ENCODE data around the gene CREB3.

GRCh38 chr9:35686222-35687203, 46.0 kb upstream of the CREB3 start:
- TF ChIP-seq NR2C2 (CRISPR knock-in tag; IDR thresholded peaks at IDR 0.05) (no peak), NR2C2 (tag; IDR thresholded peaks at IDR 0.05) (no peak), DPF2 (IDR thresholded peaks at IDR 0.05) (no peak), EZH2 (IDR thresholded peaks at IDR 0.05; ENCODE audit: borderline replicate concordance, low read depth, low read length) (no peak), USF2 (CRISPR knock-in tag; IDR thresholded peaks at IDR 0.05) (no peak), ZNF778 (CRISPR knock-in tag; IDR thresholded peaks at IDR 0.05) (no peak), ZNF76 (CRISPR knock-in tag; IDR thresholded peaks at IDR 0.05; ENCODE audit: borderline replicate concordance) (no peak), POLR2A (conservative IDR thresholded peaks at IDR 0.05) (no peak), RAD21 (CRISPR knock-in tag; conservative IDR thresholded peaks at IDR 0.05 in 1 of 2, IDR thresholded peaks at IDR 0.05 in 1 of 2) (no peak), ZNF79 (CRISPR knock-in tag; IDR thresholded peaks at IDR 0.05; ENCODE audit: low read depth) (no peak), YY1 (IDR thresholded peaks at IDR 0.05; ENCODE audit: borderline replicate concordance in 1 of 3, control insufficient read depth in 1 of 3, extremely low read depth in 1 of 3, insufficient read depth in 3 of 3, insufficient read length in 1 of 3, insufficient replicate concordance in 2 of 3, low read depth in 1 of 3, low read length in 2 of 3) (no peak), CHD2 (IDR thresholded peaks at IDR 0.05; ENCODE audit: low read depth, low read length) (no peak), RBM17 (IDR thresholded peaks at IDR 0.05; ENCODE audit: borderline replicate concordance, low read depth, low read length) (no peak)
